Osteoblast (primary cell): ENCODE measurements around the gene BRSK2. TPM values are rescaled to one million over a fixed set of nuclear protein-coding genes. Genes with fewer than 3 reads are reported as not detected.

Experiments
- DNase-seq: peaks from one replicate; pipeline ENCODE4 v3.0.0; 2011; ENCODE audit warnings: low spot score, mixed read lengths; ENCODE audit not compliant: insufficient read length; ENCODE audit errors: missing footprints
- H2AFZ ChIP-seq: 2 replicates; pipeline ENCODE4 v1.6.0; 2011; ENCODE audit warnings: mild to moderate bottlenecking, low read length
- H3K27ac ChIP-seq: 2 replicates; pipeline ENCODE4 v1.5.1; 2011; ENCODE audit warnings: mild to moderate bottlenecking, low read depth, low read length, moderate library complexity
- H3K27me3 ChIP-seq: 2 replicates; pipeline ENCODE4 v1.6.0; 2012; ENCODE audit warnings: mild to moderate bottlenecking, control low read depth, inconsistent platforms, low read length, moderate library complexity; ENCODE audit not compliant: insufficient read depth
- H3K36me3 ChIP-seq: 2 replicates; pipeline ENCODE4 v1.5.1; 2011; ENCODE audit warnings: mild to moderate bottlenecking, low read length, control low read depth, moderate library complexity; ENCODE audit not compliant: insufficient read depth
- H3K4me1 ChIP-seq: 2 replicates; pipeline ENCODE4 v1.5.1; 2011; ENCODE audit warnings: mild to moderate bottlenecking, low read length, control low read depth, moderate library complexity; ENCODE audit not compliant: insufficient read depth
- H3K4me2 ChIP-seq: 2 replicates; pipeline ENCODE4 v1.6.0; 2011; ENCODE audit warnings: mild to moderate bottlenecking, low read length; ENCODE audit not compliant: insufficient read depth
- H3K4me3 ChIP-seq: fragments of 200-600 bp; sonication (generic); 3 replicates; pipeline ENCODE4 v1.5.1; 2012; ENCODE audit warnings: mild to moderate bottlenecking, low read length, inconsistent platforms; ENCODE audit not compliant: insufficient read depth
- H3K79me2 ChIP-seq: 2 replicates; pipeline ENCODE4 v1.6.0; 2012; ENCODE audit warnings: mild to moderate bottlenecking, low read length, control low read depth, inconsistent platforms; ENCODE audit not compliant: insufficient read depth
- H3K9me3 ChIP-seq: 2 replicates; pipeline ENCODE4 v1.5.1; 2011; ENCODE audit warnings: low read depth, low read length, control low read depth
- H4K20me1 ChIP-seq: 2 replicates; pipeline ENCODE4 v1.6.0; 2012; ENCODE audit warnings: mild to moderate bottlenecking, low read length, control low read depth; ENCODE audit not compliant: insufficient read depth
- total RNA-seq: library from RNA; depleted of rRNA; stranded (reverse); fragments of >200 nt; gene quantifications from 2 replicates; pipeline ENCODE4 v1.2.3, GENCODE V29; 2012
- TF ChIP-seq, protein P1 (sequence below): IDR thresholded peaks from 2 replicates; pipeline ENCODE4 v1.5.1; 2011; ENCODE audit warnings: mild to moderate bottlenecking, low read depth, low read length, moderate library complexity; ENCODE audit errors: extremely low read depth

Gene BRSK2
- total RNA-seq, 1 donor: 0.36 TPM

DNA sequence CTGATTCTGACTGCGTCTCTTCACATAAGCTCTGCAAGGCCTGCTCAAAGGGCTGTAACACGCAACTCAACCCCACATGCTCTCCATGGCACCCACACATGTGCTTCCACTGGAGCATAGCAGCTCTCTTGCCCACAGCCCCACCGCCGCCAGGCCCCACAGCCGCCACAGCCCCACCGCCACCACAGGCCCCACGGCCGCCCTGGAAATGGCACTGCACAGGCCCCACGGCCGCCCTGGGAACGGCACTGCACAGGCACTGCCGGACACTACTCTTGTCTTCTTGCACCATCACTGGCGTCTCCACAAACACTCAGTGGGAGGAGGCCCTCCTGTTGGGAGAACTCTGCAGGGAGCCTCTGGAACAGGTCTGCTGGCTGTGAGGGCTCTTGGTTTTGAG lies 88.3 kb downstream of the BRSK2 start:
- H2AFZ ChIP-seq: no peak overlapping the region
- H3K9me3 ChIP-seq: no peaks in the 10 kb centered on the region
- H3K79me2 ChIP-seq: peaks cover 8% of the 10 kb centered on the region
- TF ChIP-seq, protein P1, sequence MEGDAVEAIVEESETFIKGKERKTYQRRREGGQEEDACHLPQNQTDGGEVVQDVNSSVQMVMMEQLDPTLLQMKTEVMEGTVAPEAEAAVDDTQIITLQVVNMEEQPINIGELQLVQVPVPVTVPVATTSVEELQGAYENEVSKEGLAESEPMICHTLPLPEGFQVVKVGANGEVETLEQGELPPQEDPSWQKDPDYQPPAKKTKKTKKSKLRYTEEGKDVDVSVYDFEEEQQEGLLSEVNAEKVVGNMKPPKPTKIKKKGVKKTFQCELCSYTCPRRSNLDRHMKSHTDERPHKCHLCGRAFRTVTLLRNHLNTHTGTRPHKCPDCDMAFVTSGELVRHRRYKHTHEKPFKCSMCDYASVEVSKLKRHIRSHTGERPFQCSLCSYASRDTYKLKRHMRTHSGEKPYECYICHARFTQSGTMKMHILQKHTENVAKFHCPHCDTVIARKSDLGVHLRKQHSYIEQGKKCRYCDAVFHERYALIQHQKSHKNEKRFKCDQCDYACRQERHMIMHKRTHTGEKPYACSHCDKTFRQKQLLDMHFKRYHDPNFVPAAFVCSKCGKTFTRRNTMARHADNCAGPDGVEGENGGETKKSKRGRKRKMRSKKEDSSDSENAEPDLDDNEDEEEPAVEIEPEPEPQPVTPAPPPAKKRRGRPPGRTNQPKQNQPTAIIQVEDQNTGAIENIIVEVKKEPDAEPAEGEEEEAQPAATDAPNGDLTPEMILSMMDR: no peak
- H3K4me2 ChIP-seq: no peak overlapping the region
- DNase-seq: peak; percentile 63
- H3K27ac ChIP-seq: no peak overlapping the region
- H3K4me1 ChIP-seq: no peaks in the 10 kb centered on the region
- peaks cover 18% of the 10 kb centered on the region for H3K36me3 ChIP-seq
- no peaks in the 10 kb centered on the region for H3K27me3 ChIP-seq
- H4K20me1 ChIP-seq: peaks cover 16% of the 10 kb centered on the region
- H3K4me3 ChIP-seq: no peak overlapping the region

DNA sequence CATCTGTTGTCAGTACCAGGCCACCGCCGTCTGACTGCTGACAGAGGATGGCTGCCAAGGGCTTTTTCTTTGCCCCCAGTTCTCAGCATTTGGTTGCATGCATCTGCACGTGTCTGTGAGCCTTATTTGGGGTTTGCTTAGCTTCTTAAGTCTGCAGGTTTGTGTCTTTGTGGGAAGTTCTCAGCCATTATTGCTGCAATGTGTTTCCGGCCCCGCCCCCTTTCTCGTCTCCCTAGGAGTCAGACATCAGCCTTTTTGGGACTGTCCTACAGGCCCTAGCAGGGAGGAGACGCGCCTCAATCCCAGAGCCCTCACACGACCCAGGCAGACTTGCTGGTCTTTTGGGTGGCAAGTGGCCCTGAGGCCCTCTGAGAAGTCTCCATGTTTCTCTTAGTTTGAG lies 88.8 kb downstream of the BRSK2 start:
- H3K79me2 ChIP-seq: peaks cover 14% of the 10 kb centered on the region
- no peak overlapping the region for H3K27ac ChIP-seq
- peaks cover 16% of the 10 kb centered on the region for H4K20me1 ChIP-seq
- H3K4me2 ChIP-seq: no peak overlapping the region
- TF ChIP-seq, protein P1: no peak
- no peaks in the 10 kb centered on the region for H3K9me3 ChIP-seq
- no peaks in the 10 kb centered on the region for H3K4me1 ChIP-seq
- H3K4me3 ChIP-seq: no peak overlapping the region
- H2AFZ ChIP-seq: no peak overlapping the region
- no peaks in the 10 kb centered on the region for H3K27me3 ChIP-seq
- DNase-seq: peak; percentile 76
- H3K36me3 ChIP-seq: peaks cover 18% of the 10 kb centered on the region

DNA sequence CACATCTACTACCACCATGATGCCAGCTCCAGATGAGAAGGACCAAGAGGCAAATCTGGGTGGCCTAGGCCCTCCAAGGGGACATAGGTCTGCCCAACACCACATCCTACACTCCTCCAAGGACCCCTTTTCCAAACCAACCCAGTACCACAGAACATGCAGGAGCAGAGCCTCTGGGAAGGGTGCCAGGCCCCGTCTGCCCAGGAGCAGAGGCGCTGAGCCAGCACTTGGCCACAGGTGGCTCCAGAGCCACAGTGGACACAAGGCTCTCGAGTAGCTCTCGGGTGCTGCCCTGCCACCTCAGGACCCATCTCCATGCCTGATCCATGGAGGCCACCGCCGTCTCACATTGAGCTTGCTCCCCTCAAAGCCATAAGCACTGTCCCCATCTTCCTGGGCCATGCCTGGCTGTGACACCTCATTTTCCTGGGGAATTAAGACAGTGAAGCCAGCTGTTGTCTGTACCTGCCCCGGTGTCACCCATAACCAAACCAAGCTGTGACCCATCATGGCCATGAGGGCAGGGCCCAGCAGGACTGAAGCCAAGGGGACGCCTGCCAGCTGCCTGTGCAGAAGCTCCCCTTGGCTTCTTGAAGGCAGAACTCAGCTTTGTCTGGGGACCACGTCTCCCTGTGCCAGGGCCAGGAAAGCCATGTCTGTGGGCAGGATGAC lies 89.4 kb downstream of the BRSK2 start:
- no peak overlapping the region for H3K4me3 ChIP-seq
- H4K20me1 ChIP-seq: peaks cover 21% of the 10 kb centered on the region
- DNase-seq: peak; percentile 65
- H2AFZ ChIP-seq: no peak overlapping the region
- peaks cover 19% of the 10 kb centered on the region for H3K79me2 ChIP-seq
- no peaks in the 10 kb centered on the region for H3K4me1 ChIP-seq
- H3K36me3 ChIP-seq: peaks cover 18% of the 10 kb centered on the region
- H3K27me3 ChIP-seq: no peaks in the 10 kb centered on the region
- H3K27ac ChIP-seq: no peak overlapping the region
- no peaks in the 10 kb centered on the region for H3K9me3 ChIP-seq
- H3K4me2 ChIP-seq: no peak overlapping the region
- TF ChIP-seq, protein P1: no peak

GRCh38 chr11:1479678-1480118 lies 90.0 kb downstream of the BRSK2 start:
- TF ChIP-seq, protein P1: no peak
- peaks cover 26% of the 10 kb centered on the region for H4K20me1 ChIP-seq
- H3K4me1 ChIP-seq: no peaks in the 10 kb centered on the region

More at GRCh38 chr11:1479678-1480118, 90.0 kb downstream of the BRSK2 start:
- Histone ChIP-seq H3K27ac (no peak overlapping the region), H3K9me3 (no peaks in the 10 kb centered on the region), H3K27me3 (no peaks in the 10 kb centered on the region), H3K4me3 (no peak overlapping the region), H3K36me3 (peaks cover 18% of the 10 kb centered on the region), H3K79me2 (peaks cover 19% of the 10 kb centered on the region), H3K4me2 (no peak overlapping the region), H2AFZ (no peak overlapping the region)
- peak; percentile 78 for DNase-seq
